H9 (cell line): Measurements from ENCODE around the gene ADGRG2. TPM values are rescaled to one million over a fixed set of nuclear protein-coding genes. Genes with fewer than 3 reads are reported as not detected.

ENCODE experiments used
- DNase-seq: peaks from one replicate; pipeline ENCODE4 v3.0.0-alpha.2; 2017
- H2AFZ ChIP-seq: one replicate; pipeline ENCODE4 v1.6.1; 2013; ENCODE audit warnings: mild to moderate bottlenecking, low read length, control low read depth, moderate library complexity
- H2AK5ac ChIP-seq: 2 replicates; pipeline ENCODE4 v1.6.1; 2013; ENCODE audit warnings: low read length, control low read depth, mixed read lengths; ENCODE audit not compliant: insufficient read length
- H2BK120ac ChIP-seq: one replicate; pipeline ENCODE4 v1.6.1; 2013; ENCODE audit warnings: low read depth, mild to moderate bottlenecking, low read length, control low read depth, inconsistent platforms; ENCODE audit not compliant: poor library complexity, severe bottlenecking
- H2BK12ac ChIP-seq: 2 replicates; pipeline ENCODE4 v1.6.1; 2013; ENCODE audit warnings: low read length, control low read depth, mixed read lengths, low read depth; ENCODE audit not compliant: insufficient read length
- H2BK15ac ChIP-seq: 2 replicates; pipeline ENCODE4 v1.6.1; 2013; ENCODE audit warnings: low read depth, low read length, control low read depth
- H2BK20ac ChIP-seq: one replicate; pipeline ENCODE4 v1.6.1; 2013; ENCODE audit warnings: low read depth, mild to moderate bottlenecking, low read length, control low read depth, inconsistent platforms; ENCODE audit not compliant: poor library complexity, severe bottlenecking
- H2BK5ac ChIP-seq: 2 replicates; pipeline ENCODE4 v1.6.1; 2013; ENCODE audit warnings: low read length, control low read depth, mixed read lengths; ENCODE audit not compliant: insufficient read length
- H3K14ac ChIP-seq: 2 replicates; pipeline ENCODE4 v1.6.1; 2013; ENCODE audit warnings: low read length, control low read depth; ENCODE audit not compliant: insufficient read depth
- H3K18ac ChIP-seq: 2 replicates; pipeline ENCODE4 v1.6.1; 2013; ENCODE audit warnings: low read depth, mild to moderate bottlenecking, mixed read lengths, low read length, control low read depth; ENCODE audit not compliant: insufficient read length
- H3K23ac ChIP-seq: 2 replicates; pipeline ENCODE4 v1.6.1; 2013; ENCODE audit warnings: low read length, control low read depth, mixed read lengths, low read depth; ENCODE audit not compliant: insufficient read length
- H3K23me2 ChIP-seq: 2 replicates; pipeline ENCODE4 v1.6.1; 2013; ENCODE audit warnings: low read depth, mild to moderate bottlenecking, mixed read lengths, low read length, control low read depth; ENCODE audit not compliant: insufficient read length, poor library complexity, severe bottlenecking
- H3K27ac ChIP-seq: 2 replicates; pipeline ENCODE4 v1.5.1; 2013; ENCODE audit warnings: low read length, control low read depth, mixed read lengths, low read depth; ENCODE audit not compliant: insufficient read length
- H3K27me3 ChIP-seq: 2 replicates; pipeline ENCODE4 v1.6.1; 2013; ENCODE audit warnings: low read length, control low read depth, inconsistent platforms; ENCODE audit not compliant: insufficient read depth
- H3K4ac ChIP-seq: 2 replicates; pipeline ENCODE4 v1.6.1; 2013; ENCODE audit warnings: low read depth, mild to moderate bottlenecking, control low read depth, inconsistent platforms, low read length, moderate library complexity
- H3K4me1 ChIP-seq: 2 replicates; pipeline ENCODE4 v1.6.1; 2013; ENCODE audit warnings: low read length, control low read depth, inconsistent platforms; ENCODE audit not compliant: insufficient read depth
- H3K4me2 ChIP-seq: 2 replicates; pipeline ENCODE4 v1.6.1; 2013; ENCODE audit warnings: low read length, control low read depth, mixed read lengths; ENCODE audit not compliant: insufficient read length, insufficient read depth
- H3K56ac ChIP-seq: 2 replicates; pipeline ENCODE4 v1.6.1; 2013; ENCODE audit warnings: low read depth, mild to moderate bottlenecking, mixed read lengths, low read length, control low read depth; ENCODE audit not compliant: insufficient read length
- H3K79me1 ChIP-seq: 2 replicates; pipeline ENCODE4 v1.6.1; 2013; ENCODE audit warnings: low read depth, mild to moderate bottlenecking, moderate library complexity, low read length, control low read depth, inconsistent platforms; ENCODE audit not compliant: insufficient read depth, poor library complexity, severe bottlenecking
- H3K79me2 ChIP-seq: 2 replicates; pipeline ENCODE4 v1.6.1; 2013; ENCODE audit warnings: low read length, control low read depth, inconsistent platforms; ENCODE audit not compliant: insufficient read depth
- H3K9ac ChIP-seq: 2 replicates; pipeline ENCODE4 v1.6.1; 2013; ENCODE audit warnings: low read length, control low read depth, mixed read lengths; ENCODE audit not compliant: insufficient read length; ENCODE audit errors: extremely low read depth
- H3K9me3 ChIP-seq: one replicate; pipeline ENCODE4 v1.6.1; 2013; ENCODE audit warnings: low read depth, low read length, inconsistent platforms; ENCODE audit not compliant: control insufficient read depth
- H3T11ph ChIP-seq: one replicate; pipeline ENCODE4 v1.6.1; 2013; ENCODE audit warnings: mild to moderate bottlenecking, low read length, control low read depth, inconsistent platforms
- H4K20me1 ChIP-seq: one replicate; pipeline ENCODE4 v1.6.1; 2013; ENCODE audit not compliant: control insufficient read depth, insufficient read length, insufficient read depth
- H4K5ac ChIP-seq: 2 replicates; pipeline ENCODE4 v1.6.1; 2013; ENCODE audit warnings: low read depth, mild to moderate bottlenecking, mixed read lengths, low read length, control low read depth; ENCODE audit not compliant: insufficient read length
- H4K8ac ChIP-seq: replicated peaks from 2 replicates; pipeline ENCODE4 v1.6.1; 2013; ENCODE audit warnings: low read length, control low read depth, mixed read lengths, low read depth; ENCODE audit not compliant: insufficient read length
- H4K91ac ChIP-seq: 2 replicates; pipeline ENCODE4 v1.6.1; 2013; ENCODE audit warnings: low read depth, mild to moderate bottlenecking, moderate library complexity, mixed read lengths, low read length, control low read depth; ENCODE audit not compliant: insufficient read length
- H3K27ac Mint-ChIP-seq, 3 experiments: 2 replicates in 2 of 3; 3 replicates in 1 of 3; pipeline ENCODE4 v1.8.0; 2020 to 2021; ENCODE audit warnings: mixed read lengths in 3 of 3, mild to moderate bottlenecking in 1 of 3, moderate library complexity in 1 of 3
- H3K27me3 Mint-ChIP-seq: 2 replicates; pipeline ENCODE4 v1.8.0; 2021; ENCODE audit warnings: low read depth, mild to moderate bottlenecking, moderate library complexity, mixed read lengths
- H3K36me3 Mint-ChIP-seq, 3 experiments: 2 replicates in 2 of 3; 3 replicates in 1 of 3; pipeline ENCODE4 v1.8.0; 2020 to 2021; ENCODE audit warnings: low read depth in 3 of 3, mixed read lengths in 3 of 3; ENCODE audit not compliant: insufficient read depth in 1 of 3
- H3K4me1 Mint-ChIP-seq, 2 experiments: 2 replicates each; pipeline ENCODE4 v1.8.0; 2020; ENCODE audit warnings: mixed read lengths in 2 of 2
- H3K4me3 Mint-ChIP-seq, 2 experiments: 2 replicates in 1 of 2; 3 replicates in 1 of 2; pipeline ENCODE4 v1.8.0; 2020 to 2021; ENCODE audit warnings: mild to moderate bottlenecking in 2 of 2, mixed read lengths in 2 of 2, moderate library complexity in 1 of 2
- H3K9me3 Mint-ChIP-seq, 2 experiments: 2 replicates in 1 of 2; 3 replicates in 1 of 2; pipeline ENCODE4 v1.8.0; 2020; ENCODE audit warnings: mild to moderate bottlenecking in 2 of 2, mixed read lengths in 2 of 2, moderate library complexity in 1 of 2
- WGBS: extraction: QIAGEN DNeasy Blood & Tissue Kit; methylation state at CpG from one replicate; pipeline ENCODE4 v1.1.7; 2013; ENCODE audit warnings: missing lambda C conversion rate, low lambda C conversion rate, mixed read lengths; ENCODE audit not compliant: insufficient read length; ENCODE audit errors: extremely low coverage; 5-methylcytosine and 5-hydroxymethylcytosine counted together
- total RNA-seq: library from RNA; stranded (reverse); gene quantifications from 2 replicates; pipeline ENCODE4 v1.2.1, GENCODE V29; 2021
- TF ChIP-seq, protein P1 (sequence below): fragments of 200-600 bp; sonication (generic); conservative IDR thresholded peaks from 3 replicates; pipeline ENCODE4 v1.8.0; 2021; ENCODE audit warnings: antibody characterized with exemption, mild to moderate bottlenecking

ADGRG2 gene
- total RNA-seq, 1 experiment from 2014 or later = 6.8 TPM

- Mint-ChIP-seq H3K27ac (no peak overlapping the region), H3K4me3 (no peak overlapping the region), H3K36me3 (peaks cover 3 to 14% (median 8%) of the 10 kb centered on the region in 3 experiments; a peak in 5 of 7 replicates), H3K27me3 (no peaks in the 10 kb centered on the region; the same call in 1 of the 2 replicates), H3K4me1 (peaks cover 12 to 16% of the 10 kb centered on the region in 2 experiments), H3K9me3 (peaks cover 75 to 78% of the 10 kb centered on the region in 2 experiments)
- Histone ChIP-seq H3K79me2 (no peaks in the 10 kb centered on the region), H3K27me3 (no peaks in the 10 kb centered on the region), H4K5ac (no peak overlapping the region), H2BK120ac (no peak overlapping the region), H3K4me1 (no peaks in the 10 kb centered on the region; the same call in 1 of the 2 replicates), H3K23ac (no peak overlapping the region), H2AFZ (no peak overlapping the region), H3K79me1 (no peaks in the 10 kb centered on the region), H3K4me2 (no peak overlapping the region), H3K9ac (no peak overlapping the region), H3K27ac (no peak overlapping the region), H3K4ac (no peak overlapping the region), H4K20me1 (no peaks in the 10 kb centered on the region), H3K56ac (no peak overlapping the region), H2AK5ac (no peak overlapping the region), H2BK20ac (no peak overlapping the region), H3K14ac (no peak overlapping the region), H2BK5ac (no peak overlapping the region), H2BK12ac (no peak overlapping the region), H4K91ac (no peak overlapping the region), H3T11ph (no peak overlapping the region), H3K9me3 (peaks cover 6% of the 10 kb centered on the region), H3K23me2 (no peaks in the 10 kb centered on the region), H4K8ac (no peak overlapping the region), H3K18ac (no peak overlapping the region), H2BK15ac (no peak overlapping the region)
- no peak for DNase-seq
- no CpG with 5 or more reads among the region's 2 CpGs for WGBS
- TF ChIP-seq, protein P1, sequence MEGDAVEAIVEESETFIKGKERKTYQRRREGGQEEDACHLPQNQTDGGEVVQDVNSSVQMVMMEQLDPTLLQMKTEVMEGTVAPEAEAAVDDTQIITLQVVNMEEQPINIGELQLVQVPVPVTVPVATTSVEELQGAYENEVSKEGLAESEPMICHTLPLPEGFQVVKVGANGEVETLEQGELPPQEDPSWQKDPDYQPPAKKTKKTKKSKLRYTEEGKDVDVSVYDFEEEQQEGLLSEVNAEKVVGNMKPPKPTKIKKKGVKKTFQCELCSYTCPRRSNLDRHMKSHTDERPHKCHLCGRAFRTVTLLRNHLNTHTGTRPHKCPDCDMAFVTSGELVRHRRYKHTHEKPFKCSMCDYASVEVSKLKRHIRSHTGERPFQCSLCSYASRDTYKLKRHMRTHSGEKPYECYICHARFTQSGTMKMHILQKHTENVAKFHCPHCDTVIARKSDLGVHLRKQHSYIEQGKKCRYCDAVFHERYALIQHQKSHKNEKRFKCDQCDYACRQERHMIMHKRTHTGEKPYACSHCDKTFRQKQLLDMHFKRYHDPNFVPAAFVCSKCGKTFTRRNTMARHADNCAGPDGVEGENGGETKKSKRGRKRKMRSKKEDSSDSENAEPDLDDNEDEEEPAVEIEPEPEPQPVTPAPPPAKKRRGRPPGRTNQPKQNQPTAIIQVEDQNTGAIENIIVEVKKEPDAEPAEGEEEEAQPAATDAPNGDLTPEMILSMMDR = no peak
Measured at GRCh38 chrX:19110642-19111041, 11.6 kb downstream of the ADGRG2 start.
